Vagina (tissue), 2 donors: ENCODE data around the gene GNAI2. TPM values are rescaled to one million over a fixed set of nuclear protein-coding genes. Genes with fewer than 3 reads are reported as not detected.
A peak's percentile ranks its signal among the peaks of the same experiment; 100 is the strongest.
"Not testable (repeated sequence)": the region's sequence is repeated elsewhere in the genome, so short reads cannot be mapped to it uniquely, and the experiment has no call there.

Source experiments
- DNase-seq, 2 donors: peaks; one replicate each; pipeline ENCODE4 v3.0.0-alpha.2; 2017; ENCODE audit errors: extremely low spot score in 2 of 2
- H3K27ac ChIP-seq: fragments of 200-600 bp; sonication (generic); one replicate; pipeline ENCODE4 v1.5.1; 2019
- H3K27me3 ChIP-seq: fragments of 200-600 bp; sonication (generic); one replicate; pipeline ENCODE4 v1.5.1; 2019
- H3K36me3 ChIP-seq, 2 donors: fragments of 200-600 bp; sonication (generic); one replicate each; pipeline ENCODE4 v1.5.1; 2017 to 2019
- H3K4me1 ChIP-seq: fragments of 200-600 bp; sonication (generic); one replicate; pipeline ENCODE4 v1.5.1; 2019
- H3K4me3 ChIP-seq, 2 donors: fragments of 200-600 bp; sonication (generic); 1 replicate in 1 of 2; 2 replicates in 1 of 2; pipeline ENCODE4 v1.5.1; 2016 to 2019
- H3K9me3 ChIP-seq: fragments of 200-600 bp; sonication (generic); one replicate; pipeline ENCODE4 v1.5.1; 2019
- CTCF ChIP-seq, 3 experiments: fragments of 450-650 bp in 2 of 3; fragments of 200-600 bp in 1 of 3; sonication (generic) in 1 of 3; IDR thresholded peaks; one replicate each; pipeline ENCODE4 v1.5.1; 2017 to 2019; ENCODE audit warnings: antibody characterized with exemption in 3 of 3, mild to moderate bottlenecking in 2 of 3, moderate library complexity in 2 of 3
- POLR2A ChIP-seq, 2 donors: fragments of 450-650 bp; IDR thresholded peaks; one replicate each; pipeline ENCODE4 v1.6.1; 2017; ENCODE audit warnings: antibody characterized with exemption in 2 of 2, mild to moderate bottlenecking in 2 of 2, moderate library complexity in 2 of 2
- POLR2AphosphoS5 ChIP-seq, 2 donors: sonication (generic); formaldehyde crosslinking; IDR thresholded peaks; one replicate each; pipeline ENCODE4 v1.9.0; 2017; ENCODE audit warnings: antibody characterized with exemption in 2 of 2, mild to moderate bottlenecking in 2 of 2, low read depth in 1 of 2; ENCODE audit not compliant: insufficient read depth in 1 of 2
- intact Hi-C: fragments of 100-400 bp; cut with DNase I; formaldehyde crosslinking; loops from one replicate; pipeline ENCODE4 v1.15.1; 2023
- total RNA-seq: library from RNA; depleted of rRNA; stranded (reverse); fragments of >200 nt; gene quantifications from one replicate; pipeline ENCODE4 v1.2.3, GENCODE V29; 2016

GNAI2 gene
- total RNA-seq, 1 donor from 2014 or later = 244 TPM

DNA sequence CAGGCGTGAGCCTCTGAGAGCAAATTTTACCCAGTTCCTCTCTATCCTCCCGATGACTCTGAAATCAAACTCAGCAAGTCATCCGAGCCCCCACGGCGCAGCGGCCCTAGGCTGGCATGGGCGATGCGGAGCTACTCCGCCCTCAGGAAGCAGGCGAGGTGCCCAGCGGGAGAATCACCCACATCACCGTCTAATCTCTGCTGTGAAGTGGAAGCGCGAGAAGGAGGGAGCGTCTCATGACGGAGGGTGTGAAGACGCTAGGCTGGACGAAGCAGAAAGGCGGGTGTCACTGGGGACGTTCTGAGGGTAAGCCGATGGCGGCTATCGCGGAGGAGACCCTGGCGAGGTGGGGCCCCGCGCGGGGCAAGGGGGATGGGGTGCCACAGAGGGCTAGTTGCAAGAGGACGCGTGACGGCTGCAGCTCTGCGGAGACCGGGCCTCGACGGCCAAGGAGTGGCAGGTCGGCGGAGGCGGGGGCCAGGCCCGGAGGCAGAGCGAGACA is 9.1 kb upstream of the GNAI2 start:
- peak overlapping the region; percentile 72 to 90 for H3K4me3 ChIP-seq
- TF ChIP-seq POLR2AphosphoS5 (IDR thresholded peaks at IDR 0.05; ENCODE audit: insufficient read depth in 1 of 2, low read depth in 1 of 2) (no peak), CTCF (IDR thresholded peaks at IDR 0.05) (no peak), POLR2A (IDR thresholded peaks at IDR 0.05) (no peak)
- no peaks in the 10 kb centered on the region for H3K27me3 ChIP-seq
- no peaks in the 10 kb centered on the region for H3K36me3 ChIP-seq
- DNase-seq = no peak
- intact Hi-C loops = loop anchor here (2.0 to 5.0 kb wide), 2 partner anchors 20 to 45 kb away; no protein-coding TSS in a partner anchor
- H3K27ac ChIP-seq = peak overlapping the region; percentile 91
- peaks cover 25% of the 10 kb centered on the region for H3K4me1 ChIP-seq
- H3K9me3 ChIP-seq = no peaks in the 10 kb centered on the region

GRCh38 chr3:50227390-50228183 is 8.4 kb upstream of the GNAI2 start:
- Histone ChIP-seq H3K36me3 (no peaks in the 10 kb centered on the region), H3K27ac (peak overlapping the region; percentile 91), H3K4me3 (peak overlapping the region; percentile 72 to 90), H3K27me3 (no peaks in the 10 kb centered on the region), H3K9me3 (no peaks in the 10 kb centered on the region), H3K4me1 (peaks cover 25% of the 10 kb centered on the region)
- intact Hi-C loops = loop anchor here (2.0 to 5.0 kb wide), 2 partner anchors 19 to 45 kb away; no protein-coding TSS in a partner anchor
- peak; percentile 72 to 93 (median 72) for TF ChIP-seq CTCF (IDR thresholded peaks at IDR 0.05)
- TF ChIP-seq POLR2A (IDR thresholded peaks at IDR 0.05) = no peak
- peak; percentile 77 to 82 for TF ChIP-seq POLR2AphosphoS5 (IDR thresholded peaks at IDR 0.05; ENCODE audit: insufficient read depth in 1 of 2, low read depth in 1 of 2)
- peak in 1 of 2 donors; percentile 93 for DNase-seq

- not testable (repeated sequence) for H3K9me3 ChIP-seq, H3K27me3 ChIP-seq, H3K36me3 ChIP-seq, DNase-seq
- intact Hi-C loops = loop anchor here (5.0 kb wide), 1 partner anchor 44 kb away; no protein-coding TSS in a partner anchor
- peak overlapping the region; percentile 91 for H3K27ac ChIP-seq
- peaks cover 25% of the 10 kb centered on the region for H3K4me1 ChIP-seq
- H3K4me3 ChIP-seq = peak overlapping the region; percentile 72 to 90
These were observed 7.7 kb upstream of the GNAI2 start for GRCh38 chr3:50228184-50228763.

GRCh38 chr3:50229490-50229889 is 6.5 kb upstream of the GNAI2 start:
- Histone ChIP-seq H3K36me3 (no peaks in the 10 kb centered on the region), H3K4me3 (no peak overlapping the region), H3K27me3 (no peaks in the 10 kb centered on the region), H3K27ac (peak overlapping the region; percentile 91), H3K4me1 (peaks cover 25% of the 10 kb centered on the region), H3K9me3 (no peaks in the 10 kb centered on the region)
- intact Hi-C loops = loop anchor here (5.0 kb wide), 1 partner anchor 43 kb away; no protein-coding TSS in a partner anchor
- DNase-seq = no peak
- TF ChIP-seq POLR2A (IDR thresholded peaks at IDR 0.05) (no peak), POLR2AphosphoS5 (IDR thresholded peaks at IDR 0.05; ENCODE audit: insufficient read depth in 1 of 2, low read depth in 1 of 2) (no peak), CTCF (IDR thresholded peaks at IDR 0.05) (no peak)

DNA sequence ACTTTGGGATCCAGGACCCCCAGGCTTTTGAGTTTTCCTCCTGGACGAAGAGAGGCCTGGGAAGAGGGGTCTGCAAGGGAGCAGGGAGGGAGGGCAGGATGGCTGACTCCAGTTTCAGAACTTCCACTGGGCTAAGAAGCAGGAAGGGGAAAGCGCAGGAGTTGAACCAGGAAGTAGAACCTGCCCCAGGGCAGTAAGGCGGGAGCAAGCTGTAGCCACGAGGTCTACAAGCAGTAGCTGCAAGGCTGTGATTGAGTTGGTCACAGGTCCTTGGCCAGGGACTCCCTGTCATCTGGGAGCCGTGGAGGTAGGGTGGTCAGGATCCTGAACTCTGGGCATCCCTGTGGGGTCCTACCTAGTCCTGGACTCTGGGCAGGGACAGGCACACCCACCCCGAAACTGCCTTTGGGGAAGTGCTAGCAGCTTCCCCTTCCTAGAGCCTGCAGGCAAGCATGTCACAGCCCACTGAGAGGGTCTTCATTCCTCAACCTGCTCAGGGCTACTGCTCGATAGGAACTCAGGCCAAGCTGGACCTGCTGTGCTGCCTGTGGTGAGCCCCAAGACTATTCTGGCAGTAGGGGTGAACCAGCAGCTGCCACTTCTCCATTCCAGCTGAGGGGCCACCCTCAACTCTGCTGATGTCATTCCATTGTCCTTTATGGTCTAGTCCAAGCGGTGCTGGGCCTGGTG is 5.8 kb upstream of the GNAI2 start:
- TF ChIP-seq POLR2AphosphoS5 (IDR thresholded peaks at IDR 0.05; ENCODE audit: insufficient read depth in 1 of 2, low read depth in 1 of 2) = no peak
- TF ChIP-seq CTCF (IDR thresholded peaks at IDR 0.05) = no peak
- no peak for TF ChIP-seq POLR2A (IDR thresholded peaks at IDR 0.05)
- no peak for DNase-seq
- Histone ChIP-seq H3K4me1 (peaks cover 32% of the 10 kb centered on the region), H3K36me3 (no peaks in the 10 kb centered on the region), H3K27ac (peak overlapping the region; percentile 36), H3K9me3 (no peaks in the 10 kb centered on the region), H3K4me3 (no peak overlapping the region), H3K27me3 (no peaks in the 10 kb centered on the region)
- intact Hi-C loops = no loop called here
